ENCODE data around the gene GPR108.

GPR108 gene

DNA sequence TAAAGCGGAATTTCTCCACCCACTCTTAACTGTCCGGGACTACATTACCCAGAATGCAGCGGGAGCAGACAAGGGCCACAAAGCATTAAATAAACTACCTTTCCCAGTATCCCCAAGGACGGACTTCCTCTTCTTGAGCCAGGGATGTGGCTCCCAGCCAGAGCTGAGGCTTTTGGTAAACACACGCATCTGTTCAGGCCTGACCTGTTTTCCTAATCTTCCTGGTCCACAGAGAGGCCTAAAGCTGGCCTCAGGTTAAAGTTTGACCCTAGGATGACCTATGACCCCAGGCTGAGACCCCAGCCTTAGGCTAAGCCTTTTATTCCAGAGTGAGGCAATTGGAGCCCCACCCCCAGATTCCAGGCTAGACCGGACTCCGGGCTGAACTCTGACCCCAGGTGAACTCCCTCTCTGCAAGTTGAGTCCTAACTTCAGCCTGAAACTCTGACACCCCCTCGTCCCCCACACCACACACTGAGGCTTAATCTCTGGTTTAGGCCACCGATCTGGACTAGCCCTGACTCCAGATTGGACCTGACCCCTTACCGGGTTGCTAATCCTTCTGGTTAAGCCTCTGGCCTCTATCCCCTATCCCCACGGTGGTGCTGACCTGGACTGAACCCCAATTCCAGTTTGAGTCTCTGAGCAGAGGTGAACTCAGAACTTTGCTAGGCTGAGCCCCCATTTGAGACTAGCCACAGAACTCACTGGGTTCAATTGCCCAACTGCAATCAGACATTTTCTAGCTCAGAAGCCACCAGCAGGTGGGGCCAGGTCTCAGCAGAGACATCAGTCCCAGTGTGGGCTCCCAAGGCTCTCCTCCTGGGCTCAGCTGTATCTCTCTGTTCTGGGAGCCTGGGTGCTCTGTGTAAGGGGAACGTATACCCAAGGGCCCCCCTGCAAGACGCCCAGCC is 750 bp upstream of the GPR108 start:
- DNase-seq (ENCODE audit: low read depth in 2 of 2) = peak; percentile 47 to 50

DNA sequence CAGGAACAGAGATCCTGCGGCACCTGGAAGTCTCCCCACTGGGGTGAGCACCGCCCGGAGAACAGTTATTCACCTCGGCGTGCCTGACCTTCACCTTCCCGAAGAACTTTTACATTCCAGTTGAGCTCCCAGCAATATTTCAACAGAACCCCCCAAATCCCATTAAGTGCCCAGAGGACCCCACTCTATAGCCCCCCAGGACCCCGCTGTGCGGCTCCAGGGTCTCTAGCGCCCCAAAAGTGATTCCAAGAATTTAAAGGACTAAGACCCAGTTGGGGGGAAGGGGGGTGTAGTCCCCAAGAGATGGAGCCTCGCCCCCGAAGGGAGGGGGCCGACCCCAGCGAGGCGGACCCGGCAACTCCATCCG is 480 bp downstream of the GPR108 start:
- DNase-seq (ENCODE audit: low read depth in 2 of 2) = no peak

DNA sequence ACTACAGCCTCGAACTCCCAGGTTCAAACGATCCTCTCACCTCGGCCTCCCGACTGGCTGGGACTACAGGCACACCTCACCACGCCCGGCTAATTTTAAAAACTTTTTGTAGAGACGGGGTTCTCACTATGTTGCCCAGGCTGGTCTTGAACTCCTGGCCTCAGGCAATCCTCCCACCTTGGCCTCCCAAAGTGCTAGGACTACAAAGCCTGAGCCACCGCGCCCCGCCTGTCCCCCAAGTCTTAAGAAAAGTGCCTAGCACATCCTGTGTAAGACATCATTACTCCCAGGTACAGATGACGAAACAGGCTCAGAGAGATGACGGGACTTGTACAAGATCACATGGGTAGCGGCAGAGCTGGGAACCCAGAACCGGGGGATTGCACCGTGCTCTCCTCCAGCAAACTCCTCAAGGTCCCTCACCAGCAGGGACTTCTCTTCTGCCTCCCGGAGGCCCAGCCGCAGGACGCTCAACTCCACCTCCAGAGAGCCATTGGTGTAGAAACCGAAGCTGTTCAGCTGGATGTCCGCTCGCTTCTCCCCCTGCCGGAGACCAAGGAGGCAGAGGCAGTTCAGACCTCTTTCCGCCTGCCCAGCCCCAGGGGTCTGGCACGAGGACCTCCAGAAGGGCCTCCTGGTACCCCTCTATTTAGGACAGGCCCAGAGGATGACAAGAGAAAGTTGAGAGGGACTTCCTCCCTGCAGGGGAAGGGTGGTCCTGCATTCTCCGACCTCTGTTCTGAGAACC is 1.0 kb downstream of the GPR108 start:
- DNase-seq (ENCODE audit: low read depth in 2 of 2) = peak; percentile 50

DNA sequence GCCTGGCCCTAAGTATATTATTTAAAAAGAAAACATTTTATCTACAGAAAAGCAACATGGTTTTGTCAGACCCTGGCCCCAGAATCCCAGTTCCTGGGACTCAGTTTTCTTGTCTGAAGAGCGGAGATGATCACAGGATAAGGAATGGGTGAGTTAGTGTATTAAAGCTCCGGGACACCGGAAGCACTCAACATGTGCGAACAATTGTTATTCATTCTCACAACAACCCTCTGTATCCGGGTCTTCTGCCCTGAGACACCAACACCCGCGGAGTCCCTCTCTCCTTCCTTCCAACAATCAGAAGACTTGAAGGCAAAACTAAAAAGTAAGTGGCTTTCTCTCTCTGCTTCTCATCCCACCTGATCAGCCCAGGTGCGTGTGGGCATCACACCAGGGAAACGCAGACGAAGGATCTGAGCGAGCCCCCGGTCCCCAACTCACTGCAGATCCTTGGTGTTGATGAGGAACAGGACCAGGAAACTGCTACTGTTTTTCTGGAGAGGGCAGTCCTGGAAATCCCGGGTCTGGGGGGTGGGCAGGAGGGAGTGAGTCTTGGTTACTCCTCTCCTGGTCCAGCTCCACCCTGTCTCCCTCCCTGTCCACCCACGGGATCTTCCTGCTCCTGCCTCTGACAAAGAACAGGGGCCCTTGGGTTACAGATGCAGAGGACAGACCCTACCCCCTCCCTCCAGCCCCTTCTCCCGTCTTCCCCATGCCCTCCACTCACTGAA is 2.0 kb downstream of the GPR108 start:
- no peak for DNase-seq (ENCODE audit: low read depth in 2 of 2)

DNA sequence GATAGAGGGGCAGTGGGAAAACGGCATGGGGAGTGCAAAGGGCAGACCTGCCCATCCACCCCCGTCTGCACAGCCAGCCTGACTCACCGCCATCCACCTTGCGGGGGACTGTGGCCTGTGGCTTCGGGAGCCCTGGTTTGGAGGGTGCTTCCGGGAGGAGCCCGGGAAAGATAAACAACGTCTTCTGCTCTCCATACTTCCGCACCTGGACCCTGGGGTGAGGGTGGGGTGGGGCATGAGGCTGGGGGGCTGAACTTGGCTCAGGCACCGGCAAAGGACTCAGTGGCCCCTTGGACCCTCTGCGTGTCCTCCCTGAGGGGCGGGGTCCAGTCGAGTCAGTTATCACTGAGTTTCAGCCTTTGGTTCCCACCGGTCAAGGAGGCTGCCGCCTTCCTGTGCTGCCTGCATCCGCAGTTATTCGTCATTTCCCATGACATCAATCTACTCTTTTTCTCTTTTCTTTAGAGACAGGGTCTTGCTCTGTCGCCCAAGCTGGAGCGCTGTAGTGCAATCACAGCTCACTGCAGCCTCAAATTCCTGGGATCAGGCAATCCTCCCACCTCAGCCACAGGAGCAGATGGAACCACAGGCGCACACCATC is 3.2 kb downstream of the GPR108 start:
- no peak for DNase-seq (ENCODE audit: low read depth in 2 of 2)

DNA sequence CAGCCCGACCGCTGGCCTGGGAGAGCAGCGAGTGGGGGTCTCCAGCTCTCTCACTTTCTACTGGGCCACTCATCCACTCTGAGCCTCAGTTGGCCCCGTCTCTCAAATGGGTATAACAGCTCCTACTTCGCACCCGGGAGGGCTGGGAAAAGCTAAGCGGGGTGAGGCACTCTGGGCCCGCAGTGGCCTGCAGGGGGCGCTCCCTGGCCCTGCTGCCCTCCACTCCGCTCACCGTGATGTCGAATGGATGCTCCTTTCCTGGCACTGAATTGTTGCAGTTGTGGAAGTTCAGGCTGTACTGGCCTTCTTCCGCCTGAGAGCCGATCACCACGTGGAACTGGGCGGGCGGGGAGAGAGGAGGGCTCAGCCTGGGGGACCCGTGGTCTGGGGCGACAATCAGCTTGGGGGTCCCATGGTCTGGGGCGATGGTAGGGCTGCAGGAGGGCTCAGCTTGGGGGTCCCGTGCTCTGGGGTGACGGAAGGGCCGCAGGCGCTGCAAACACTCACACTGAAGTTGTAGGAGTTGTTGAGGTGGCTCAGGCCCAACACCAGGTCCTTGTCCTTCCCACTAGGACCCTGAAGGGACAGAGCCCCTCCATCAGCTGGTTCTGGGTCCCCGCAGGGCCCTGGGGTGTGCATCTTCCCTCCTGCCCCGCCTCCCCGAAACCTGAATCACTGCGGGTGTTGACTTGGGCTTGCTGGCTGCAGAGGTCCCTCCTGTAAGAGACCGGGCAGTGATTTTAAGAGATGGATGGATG is 3.9 kb downstream of the GPR108 start:
- no peak for DNase-seq (ENCODE audit: low read depth in 2 of 2)

DNA sequence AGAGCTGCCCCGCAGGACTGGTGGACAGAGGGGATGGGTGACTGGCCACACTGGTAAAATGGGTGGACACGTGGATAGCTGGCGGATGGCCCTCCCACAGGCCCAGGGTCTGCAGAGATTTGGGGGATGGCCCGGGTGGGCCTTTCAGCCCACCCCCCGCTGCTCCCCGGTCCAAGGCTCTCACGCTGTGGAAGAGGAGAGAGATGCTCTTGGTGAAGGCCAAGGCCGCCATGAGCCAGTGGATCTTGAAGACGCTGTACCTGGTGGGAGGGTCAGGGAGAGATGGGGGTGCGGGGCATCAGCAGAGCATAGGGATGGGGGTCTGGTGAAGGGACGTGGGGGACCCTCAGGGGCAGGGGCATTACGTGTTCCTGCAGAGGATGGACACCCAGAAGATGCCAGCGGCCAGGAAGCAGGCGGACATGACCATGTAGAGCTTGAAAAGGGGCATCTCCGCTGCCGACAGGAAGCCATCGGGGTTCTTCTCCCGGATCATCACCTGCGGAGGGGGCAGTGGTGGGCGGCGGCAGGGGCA is 4.5 kb downstream of the GPR108 start:
- no peak for DNase-seq (ENCODE audit: low read depth in 2 of 2)

DNA sequence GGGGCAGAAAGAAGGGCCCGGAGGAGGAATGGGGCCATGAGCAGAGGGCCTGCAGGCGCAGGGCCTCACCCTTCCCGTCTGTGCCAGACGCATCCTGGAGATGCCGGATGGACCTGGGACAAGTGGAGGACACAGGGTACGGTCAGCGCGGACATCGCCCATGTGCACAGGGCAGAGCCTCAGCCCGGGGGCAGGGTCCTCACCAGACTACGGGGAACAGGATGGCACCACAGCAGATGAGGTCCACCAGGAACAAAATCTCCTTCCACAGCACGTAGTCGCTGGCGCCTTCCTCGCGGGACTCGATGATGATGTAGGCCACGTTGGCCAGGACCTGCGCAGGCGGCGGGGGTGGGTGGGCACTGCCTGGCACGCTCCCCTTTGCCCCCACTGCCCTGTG is 5.6 kb downstream of the GPR108 start:
- DNase-seq (ENCODE audit: low read depth in 2 of 2) = no peak

DNA sequence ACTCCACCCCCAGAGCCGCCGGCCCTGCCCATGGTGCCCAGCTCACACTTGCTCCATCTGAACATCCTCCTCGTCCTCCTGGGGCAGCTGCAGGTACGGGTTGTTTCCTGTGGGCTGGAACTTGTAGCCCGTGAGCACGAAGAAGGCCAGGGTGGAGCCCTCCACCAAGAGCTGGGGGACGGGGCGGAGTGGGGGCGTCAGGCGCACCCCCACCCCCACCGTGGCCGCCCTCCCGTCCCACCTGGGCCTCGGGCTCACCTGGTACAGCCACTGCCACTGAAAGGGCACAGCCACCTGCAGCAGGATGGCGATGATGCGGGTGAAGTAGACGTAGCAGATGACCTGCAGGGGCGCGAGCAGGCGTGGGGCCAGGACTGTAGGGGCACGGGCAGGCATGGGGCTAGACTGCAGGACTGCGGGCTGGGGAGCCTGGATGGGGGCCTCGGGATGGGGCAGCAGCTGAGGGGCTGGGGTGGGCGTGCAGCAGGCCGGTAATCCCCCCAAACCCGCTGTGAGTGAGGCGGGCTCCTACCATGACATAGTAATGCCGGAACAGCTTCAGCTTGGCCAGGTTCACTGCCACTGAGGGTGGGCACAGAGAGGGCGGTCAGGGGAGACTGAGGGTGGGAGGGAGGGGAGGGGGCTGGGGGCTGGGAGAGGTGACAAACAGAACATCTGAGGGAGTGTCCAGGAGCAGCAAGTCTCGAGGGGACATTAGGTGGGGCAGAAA is 6.3 kb downstream of the GPR108 start:
- DNase-seq (ENCODE audit: low read depth in 2 of 2) = no peak

DNA sequence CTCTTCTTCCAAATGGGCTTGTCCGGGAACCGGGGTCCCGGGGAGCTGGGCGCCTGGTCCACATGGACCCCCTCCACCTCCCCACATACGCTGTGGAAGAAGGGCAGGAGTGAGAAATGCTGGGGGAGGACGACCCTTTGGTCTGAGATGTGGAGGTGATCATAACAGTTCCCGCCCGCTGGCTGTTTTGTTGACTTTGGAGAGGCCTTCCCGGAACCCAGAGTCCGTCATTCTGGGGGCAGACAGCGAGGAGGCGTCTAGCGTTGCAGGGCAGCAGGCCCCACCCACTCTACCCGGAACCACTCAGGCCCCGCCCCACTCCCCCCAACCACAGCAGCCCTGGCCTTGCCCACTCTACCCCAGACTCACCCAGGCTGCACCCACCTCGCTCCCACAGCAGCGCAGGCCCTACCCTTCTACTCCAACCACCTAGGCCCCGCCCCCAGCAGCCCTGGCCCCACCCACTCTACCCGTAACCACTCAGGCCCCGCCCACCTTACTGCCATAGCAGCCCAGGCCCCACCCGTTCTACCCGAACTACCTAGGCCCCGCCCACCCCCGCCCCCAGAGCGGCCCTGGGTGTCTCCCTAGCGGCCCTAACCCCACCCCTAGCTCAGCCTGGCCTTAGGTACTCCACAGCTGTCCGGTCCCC is 7.1 kb downstream of the GPR108 start:
- DNase-seq (ENCODE audit: low read depth in 2 of 2) = no peak

DNA sequence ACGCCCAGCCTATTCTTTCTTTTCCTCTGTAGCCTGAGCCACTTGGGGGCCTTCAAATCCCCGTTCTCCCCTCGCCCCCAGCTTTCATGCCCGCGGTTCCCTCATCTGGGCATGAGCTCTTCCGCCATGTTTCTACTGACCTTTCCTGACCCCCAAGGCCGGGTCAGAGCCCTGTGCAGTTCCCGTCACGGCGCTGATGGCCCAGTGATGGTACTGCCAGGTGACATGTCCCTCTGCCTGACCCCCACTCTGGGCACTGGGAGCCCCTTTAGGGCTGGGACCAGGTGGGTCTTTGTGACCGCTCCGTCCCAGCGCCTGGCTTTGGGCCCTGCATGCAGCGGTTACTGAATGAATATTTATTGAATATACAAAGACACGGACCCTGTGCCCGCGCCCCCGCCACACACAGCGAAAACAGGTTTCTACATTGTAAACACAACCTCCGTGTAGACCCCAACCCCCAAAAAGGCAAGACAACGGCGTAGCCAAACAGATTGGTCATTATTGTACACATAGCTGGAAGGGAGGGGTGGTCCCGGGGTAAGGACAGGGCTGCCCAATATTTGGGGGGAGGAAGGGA is 7.7 kb downstream of the GPR108 start:
- DNase-seq (ENCODE audit: low read depth in 2 of 2) = no peak

DNA sequence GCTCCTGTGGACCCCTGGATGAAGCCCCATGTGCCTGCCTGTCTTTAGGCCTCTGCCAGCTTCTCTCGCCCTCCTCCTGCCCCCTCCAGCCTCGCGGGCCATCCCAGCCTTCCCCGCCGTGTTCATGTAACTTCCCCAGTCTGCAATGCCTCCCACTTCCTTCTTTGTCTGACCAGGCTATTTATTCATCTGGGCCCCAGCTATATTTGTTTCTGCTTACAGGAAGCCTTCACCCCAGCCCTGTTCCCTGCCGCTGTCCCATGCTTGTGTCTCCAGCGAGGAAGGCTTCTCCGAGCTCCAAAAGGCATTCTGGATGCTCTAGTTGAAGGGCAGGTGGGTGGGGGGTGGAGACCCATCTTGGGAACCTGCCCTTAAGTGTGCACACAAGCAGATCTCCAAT is 9.0 kb downstream of the GPR108 start:
- DNase-seq (ENCODE audit: low read depth in 2 of 2) = no peak

DNA sequence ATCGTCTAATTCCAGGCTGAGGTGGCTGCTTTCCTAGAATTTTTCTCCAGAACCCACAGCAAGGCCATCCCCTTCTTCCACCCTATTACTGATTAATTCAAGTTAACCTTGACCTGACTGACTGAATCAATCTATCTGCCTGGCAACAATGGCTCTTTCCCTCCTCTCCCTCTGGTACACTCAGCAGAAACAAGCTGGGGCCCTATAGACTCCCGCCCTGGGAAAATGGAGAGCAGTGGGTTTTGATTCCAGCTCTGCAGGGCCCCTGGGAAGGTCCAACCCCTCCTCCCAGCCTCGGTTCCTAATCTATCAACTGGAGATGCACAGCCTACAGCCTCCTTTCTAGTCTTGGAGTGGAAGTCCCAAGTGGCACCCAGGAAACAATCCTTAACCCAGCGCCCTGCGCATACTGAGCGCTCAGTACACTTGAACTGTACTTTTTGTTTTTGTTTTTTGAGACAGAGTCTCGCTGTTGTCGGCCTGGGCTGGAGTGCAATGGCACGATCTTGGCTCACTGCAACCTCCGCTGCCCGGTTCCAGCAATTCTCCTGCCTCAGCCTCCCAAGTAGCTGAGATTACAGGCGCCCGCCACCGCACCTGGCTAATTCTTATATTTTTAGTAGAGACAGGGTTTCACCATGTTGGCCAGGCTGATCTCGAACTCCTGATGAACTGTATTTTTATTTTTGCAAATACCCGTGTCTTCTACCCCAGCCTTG is 11.7 kb downstream of the GPR108 start:
- no peak for DNase-seq (ENCODE audit: low read depth in 2 of 2)

DNA sequence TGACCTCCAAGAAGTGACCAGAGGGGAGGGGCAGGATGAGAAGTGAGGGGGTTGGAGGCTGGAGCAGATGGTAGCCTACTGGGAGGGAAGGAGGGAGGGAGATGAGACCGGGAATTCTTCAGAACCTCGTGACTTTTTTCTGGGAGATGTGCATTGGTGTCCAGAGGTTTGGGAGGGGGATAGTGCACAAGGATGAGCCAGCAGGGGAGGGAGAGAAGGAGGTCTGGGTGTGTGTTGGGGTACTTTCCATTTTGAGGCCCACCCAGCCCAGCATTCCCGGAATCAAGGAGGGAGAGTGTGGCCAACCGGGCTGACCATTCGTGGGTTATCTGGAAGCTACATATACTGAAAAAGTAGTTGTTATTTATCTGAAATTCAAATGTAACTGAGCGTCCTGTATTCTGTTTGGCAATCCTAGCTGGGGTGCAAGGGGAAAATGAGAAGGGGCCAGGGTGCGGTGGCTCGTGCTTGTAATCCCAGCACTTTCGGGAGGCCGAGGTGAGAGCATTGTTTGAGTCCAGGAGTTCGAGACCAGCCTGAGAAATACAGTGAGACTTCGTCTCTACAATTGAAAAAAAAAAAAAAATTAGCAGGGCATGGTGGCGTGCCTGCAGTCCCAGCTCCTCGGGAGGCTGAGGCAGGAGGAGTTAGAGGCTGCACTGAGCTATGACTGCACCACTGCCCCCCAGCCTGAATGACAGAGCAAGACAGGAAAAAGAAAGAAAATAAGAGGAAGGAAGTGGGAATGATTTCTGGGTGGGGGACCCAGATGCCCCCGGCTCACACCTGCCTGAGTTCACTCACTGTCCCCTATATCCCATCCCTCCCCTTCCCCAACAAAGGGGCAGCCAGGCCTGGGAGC is 12.5 kb downstream of the GPR108 start:
- DNase-seq (ENCODE audit: low read depth in 2 of 2) = no peak

DNA sequence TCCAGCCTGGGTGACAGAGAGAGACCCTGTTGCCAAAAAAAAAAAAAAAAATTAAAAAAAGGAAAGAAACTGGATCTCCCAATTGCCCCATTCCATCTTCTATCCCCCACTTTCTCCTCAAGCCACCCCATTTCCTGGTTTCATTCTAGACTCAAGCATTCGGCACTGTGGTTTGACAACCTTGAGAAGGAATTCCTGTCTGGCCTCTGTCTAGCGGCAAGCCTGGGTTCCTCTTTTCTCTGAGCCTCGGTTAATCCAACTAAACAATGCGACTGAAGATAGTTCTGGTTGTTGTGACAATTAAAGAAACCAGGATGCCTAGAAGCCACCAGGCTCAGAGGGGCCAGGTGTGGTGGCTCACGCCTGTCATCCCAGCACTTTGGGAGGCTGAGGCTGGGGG is 13.6 kb downstream of the GPR108 start:
- no peak for DNase-seq (ENCODE audit: low read depth in 2 of 2)

DNA sequence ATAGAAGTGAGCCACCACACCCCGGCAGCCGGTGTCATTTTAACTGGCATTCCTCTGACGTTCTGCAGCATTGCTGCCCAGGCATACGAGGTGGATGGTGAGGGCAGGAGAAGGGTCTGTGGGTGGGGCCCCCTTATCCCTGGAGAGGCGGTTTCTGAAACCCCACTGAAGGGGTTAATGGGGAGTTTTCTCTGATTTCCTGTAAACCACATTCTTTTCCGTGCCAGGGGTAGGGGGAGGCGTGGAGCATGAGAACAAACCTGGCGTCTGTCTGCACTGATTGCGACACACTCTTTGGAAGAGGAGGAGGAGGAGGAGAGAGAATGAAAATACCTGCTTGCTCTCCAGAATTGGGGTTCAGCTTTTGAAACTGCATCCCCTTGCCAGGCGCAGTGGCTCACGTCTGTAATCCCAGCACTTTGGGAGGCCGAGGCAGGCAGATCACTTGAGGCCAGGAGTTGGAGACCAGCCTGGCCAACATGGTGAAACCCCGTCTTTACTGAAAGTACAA is 14.2 kb downstream of the GPR108 start:
- DNase-seq (ENCODE audit: low read depth in 2 of 2) = no peak

DNA sequence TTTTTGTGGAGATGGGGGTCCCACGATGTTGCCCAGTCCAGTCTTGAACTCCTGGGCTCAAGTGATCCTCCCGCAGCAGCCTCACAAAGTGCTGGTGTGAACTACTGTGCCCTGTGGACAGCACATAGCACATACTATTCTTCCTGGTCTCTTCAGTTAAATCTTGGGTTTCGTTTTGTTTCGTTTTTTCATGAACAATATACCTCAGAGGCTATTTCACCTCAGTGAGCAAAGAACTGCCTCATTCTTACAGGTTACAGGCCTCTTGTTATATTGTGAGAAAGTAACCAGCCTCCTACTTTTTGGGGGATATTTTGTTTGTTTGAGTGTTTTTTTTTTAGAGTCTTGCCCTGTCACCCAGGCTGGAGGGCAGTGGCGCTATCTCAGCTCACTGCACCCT is 15.6 kb downstream of the GPR108 start:
- no peak for DNase-seq (ENCODE audit: low read depth in 2 of 2)

DNA sequence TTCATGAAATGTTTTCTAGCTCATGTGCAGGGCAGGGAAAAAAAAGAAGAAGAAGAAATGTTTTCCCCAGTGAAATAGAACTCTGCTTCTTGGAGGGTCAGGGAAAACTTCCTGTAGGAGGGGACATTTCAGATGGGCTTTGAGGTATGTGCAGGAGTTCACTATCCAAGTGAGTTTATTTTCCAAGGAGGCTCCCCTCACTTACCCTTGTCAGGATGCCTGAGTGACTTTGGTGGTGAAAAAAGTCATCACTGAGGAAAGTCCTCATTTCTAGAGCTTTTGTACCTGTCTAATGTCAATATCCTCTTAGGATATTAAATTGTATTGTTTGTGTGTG is 16.3 kb downstream of the GPR108 start:
- no peak for DNase-seq (ENCODE audit: low read depth in 2 of 2)
